NCI-H226 (cell line): Measurements from ENCODE around the gene DSE.

Experiments used
- DNase-seq: peaks from one replicate; pipeline ENCODE4 v3.0.0-alpha.2; 2015

The DSE gene

GRCh38 chr6:116419069-116419786 lies 48.5 kb downstream of the DSE start:
- peak; percentile 23 for DNase-seq

DNA sequence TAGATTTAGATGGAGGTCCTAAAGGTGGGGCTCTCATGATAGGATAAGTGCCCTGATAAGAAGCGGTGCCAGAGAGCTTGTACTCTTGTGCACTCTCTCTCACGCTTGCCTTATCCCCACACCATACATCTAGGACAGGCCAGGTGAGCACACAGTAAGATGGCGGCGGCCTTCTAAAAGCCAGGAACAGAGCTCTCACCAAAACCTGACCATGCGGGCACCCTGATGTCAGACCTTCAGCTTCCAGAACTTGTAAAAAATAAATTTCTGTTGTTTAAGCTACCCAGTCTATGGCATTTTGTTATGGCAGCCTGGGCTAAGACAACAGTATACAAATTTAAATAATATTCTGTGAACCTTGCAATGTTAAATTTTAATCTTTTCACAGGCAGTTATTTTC lies 49.6 kb downstream of the DSE start:
- no peak for DNase-seq

DNA sequence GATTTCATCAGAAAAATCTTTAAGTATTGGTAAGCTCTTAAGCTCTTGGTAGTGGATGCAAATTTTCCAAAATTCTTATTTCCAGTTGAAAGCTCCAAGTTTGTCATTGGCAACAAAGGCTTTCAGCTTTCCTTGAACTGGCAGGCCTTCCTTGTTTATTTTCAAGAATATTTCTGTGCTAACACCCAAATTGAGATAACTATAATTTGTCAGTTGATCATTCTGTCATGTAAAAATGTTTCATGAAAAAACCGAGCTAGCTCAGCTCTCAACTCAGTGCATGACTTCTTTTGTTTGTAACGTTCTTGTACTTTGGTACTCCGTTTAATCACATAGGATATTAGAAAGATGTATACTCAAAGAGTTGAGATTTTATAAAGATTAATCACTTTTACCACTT lies 51.5 kb downstream of the DSE start:
- DNase-seq = peak; percentile 16

DNA sequence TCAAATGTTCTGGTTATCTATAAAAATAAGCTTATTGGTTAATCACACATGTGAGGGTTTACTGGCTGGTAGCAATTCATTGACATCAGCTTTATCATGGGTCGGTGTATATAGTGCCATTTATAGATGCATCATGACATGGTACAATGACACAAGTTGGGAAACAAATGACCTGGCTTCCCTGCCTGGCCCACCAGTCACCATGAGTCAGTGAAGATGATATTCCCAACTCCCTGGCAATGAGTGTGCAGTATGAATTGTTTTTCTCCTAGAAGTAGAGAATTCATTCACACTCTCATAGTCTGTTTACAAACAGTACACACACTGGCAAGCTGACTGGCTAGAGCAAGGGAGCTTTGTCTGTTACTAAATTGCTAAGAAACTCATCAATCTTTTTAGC lies 53.3 kb downstream of the DSE start:
- DNase-seq = no peak

GRCh38 chr6:116426551-116426950 lies 55.8 kb downstream of the DSE start:
- no peak for DNase-seq

- no peak for DNase-seq
Measured at GRCh38 chr6:116429111-116429510, 58.4 kb downstream of the DSE start.

DNA sequence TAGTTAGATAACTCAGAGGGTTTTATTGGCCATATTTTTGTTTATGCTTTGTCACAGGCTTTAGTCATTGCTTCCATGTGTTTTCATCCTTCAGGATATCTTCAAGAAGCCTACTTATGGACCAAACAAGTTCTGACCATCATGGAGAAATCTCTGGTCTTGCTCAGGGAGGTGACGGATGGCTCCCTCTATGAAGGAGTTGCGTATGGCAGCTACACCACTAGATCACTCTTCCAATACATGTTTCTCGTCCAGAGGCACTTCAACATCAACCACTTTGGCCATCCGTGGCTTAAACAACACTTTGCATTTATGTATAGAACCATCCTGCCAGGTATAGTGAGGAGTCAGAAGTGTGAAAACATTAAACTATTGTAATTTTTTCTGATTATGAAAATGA lies 60.1 kb downstream of the DSE start:
- DNase-seq = no peak

- no peak for DNase-seq
Measured at GRCh38 chr6:116431964-116432595, 61.3 kb downstream of the DSE start.

- DNase-seq = no peak
Measured at GRCh38 chr6:116433206-116433712, 62.5 kb downstream of the DSE start.

GRCh38 chr6:116434056-116434725 lies 63.4 kb downstream of the DSE start:
- DNase-seq = no peak

GRCh38 chr6:116436586-116436985 lies 65.8 kb downstream of the DSE start:
- no peak for DNase-seq

DNA sequence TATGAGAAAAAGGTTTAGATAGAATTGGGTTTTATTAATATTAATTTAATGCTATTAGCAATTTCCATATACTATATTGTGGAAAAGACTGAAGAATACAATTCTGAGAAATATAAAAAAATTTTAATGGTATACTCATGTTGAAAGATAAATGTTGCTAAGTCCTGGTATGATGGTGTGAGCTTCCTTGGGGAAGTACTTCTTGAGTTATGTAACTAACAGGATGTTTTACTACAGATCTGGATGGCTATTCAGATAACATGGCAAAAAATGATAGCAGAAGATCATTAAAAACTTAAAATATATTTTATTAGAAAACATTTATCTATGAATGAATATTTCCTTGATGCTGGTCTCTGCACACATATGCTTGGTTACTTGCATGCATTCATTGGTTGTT lies 66.9 kb downstream of the DSE start:
- no peak for DNase-seq

DNA sequence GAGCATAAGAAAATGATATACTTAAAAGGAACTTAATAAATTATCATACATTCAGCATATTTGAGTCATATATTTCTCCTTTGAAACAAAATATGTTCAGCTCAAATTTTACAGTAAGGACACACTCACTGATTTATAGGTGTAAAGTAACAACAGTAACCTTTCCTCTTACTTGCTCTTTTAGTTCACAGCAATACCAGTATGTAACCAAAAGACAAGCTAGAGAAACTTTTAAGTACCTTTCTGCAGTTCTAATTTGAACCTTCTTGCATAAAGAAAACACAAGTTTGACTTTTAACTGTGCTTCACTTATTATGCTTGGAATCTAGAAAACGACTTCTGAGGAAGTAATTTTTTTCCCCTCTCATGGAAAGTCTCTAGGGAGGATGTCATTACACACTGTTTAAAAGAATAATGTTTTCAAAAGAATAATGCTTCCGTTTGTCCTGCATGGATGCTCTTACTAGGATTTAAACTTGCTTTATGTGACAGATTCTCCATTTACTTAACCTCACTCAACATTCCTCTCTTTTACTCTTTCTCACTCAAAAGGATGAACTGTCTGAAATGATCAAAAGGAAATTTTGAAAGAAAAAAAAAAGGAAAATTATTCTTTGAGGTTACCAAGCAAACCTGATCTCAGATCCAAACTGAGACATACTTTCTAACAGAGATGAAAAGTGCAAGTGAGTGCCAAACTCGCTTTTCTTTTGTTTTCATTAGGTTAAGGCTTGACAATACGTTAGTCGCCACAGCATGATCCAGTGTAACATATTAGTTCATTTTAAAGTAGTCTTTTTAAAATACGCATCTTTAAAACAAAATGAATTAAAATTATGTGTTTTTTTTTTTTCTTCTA lies 68.1 kb downstream of the DSE start:
- no peak for DNase-seq

- DNase-seq = no peak
Measured at GRCh38 chr6:116439522-116440051, 68.8 kb downstream of the DSE start.

- no peak for DNase-seq
Measured at GRCh38 chr6:116443105-116443504, 72.4 kb downstream of the DSE start.

DNA sequence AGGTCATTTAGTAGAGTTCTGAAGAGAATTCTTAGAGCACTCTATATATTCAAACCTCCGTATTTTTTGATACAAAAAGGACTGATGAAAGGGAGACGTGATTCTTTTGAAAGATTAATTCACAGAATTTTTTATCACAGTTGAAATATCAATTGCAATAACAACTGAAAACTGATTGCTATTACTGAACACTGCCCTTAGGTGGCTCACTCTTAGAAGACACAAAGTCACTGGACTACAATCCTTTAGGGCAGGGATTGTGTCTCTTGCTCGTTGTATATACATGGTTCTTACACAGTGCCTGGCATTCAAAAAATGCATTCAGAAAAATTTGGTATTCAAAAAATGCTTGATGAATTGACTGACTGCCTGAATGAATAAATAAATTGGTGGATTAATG lies 73.3 kb downstream of the DSE start:
- peak; percentile 33 for DNase-seq

DNA sequence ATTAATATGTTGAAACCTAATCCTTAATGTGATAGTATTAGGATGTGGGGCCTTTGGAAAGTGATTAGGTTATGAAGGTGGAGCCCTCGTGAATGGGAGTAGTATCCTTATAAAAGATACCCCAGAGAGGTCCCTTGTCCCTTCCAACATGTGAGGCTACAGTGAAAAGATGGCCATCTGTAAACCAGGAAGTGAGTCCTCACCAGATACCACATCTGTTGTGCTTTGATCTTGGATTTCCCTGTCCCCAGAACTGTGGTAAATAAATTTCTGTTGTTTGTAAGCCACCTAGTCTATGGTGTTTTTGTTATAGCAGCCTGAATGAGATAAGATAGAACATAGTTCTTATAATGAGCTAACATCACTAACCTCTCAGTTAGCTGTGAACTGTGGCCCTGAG lies 73.8 kb downstream of the DSE start:
- DNase-seq = no peak

- DNase-seq = no peak
Measured at GRCh38 chr6:116445102-116445501, 74.4 kb downstream of the DSE start.

- no peak for DNase-seq
Measured at GRCh38 chr6:116446399-116446798, 75.7 kb downstream of the DSE start.

GRCh38 chr6:116447052-116447451 lies 76.3 kb downstream of the DSE start:
- DNase-seq = no peak

DNA sequence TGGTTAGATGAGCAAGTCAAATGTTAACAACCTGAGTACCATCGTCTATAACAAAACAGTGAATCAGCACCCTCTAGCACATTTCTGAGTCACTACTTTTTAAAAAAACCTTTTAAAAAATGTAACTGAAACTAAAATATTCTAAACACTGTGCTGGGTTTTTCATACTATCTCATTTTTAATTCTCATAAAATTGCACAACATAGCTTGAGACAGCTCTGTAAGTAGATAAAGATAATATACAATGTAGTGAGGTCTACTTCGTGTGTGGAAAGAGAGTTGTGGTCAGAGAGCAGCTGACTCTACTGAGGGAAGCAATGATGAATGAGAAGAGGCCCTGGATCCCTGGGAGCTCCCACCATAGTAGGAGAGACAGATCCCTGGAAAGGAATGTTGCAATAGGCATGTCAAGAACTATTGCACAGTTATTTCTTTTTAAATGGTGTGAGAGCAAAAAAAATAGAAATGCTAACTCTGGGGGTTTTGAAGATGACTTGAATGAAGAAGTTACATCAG lies 76.8 kb downstream of the DSE start:
- peak; percentile 99 for DNase-seq

GRCh38 chr6:116449565-116449964 lies 78.8 kb downstream of the DSE start:
- no peak for DNase-seq
